Esophagus squamous epithelium (tissue), 4 donors: ENCODE data around the gene PNCK.
"Not testable (repeated sequence)": the region's sequence is repeated elsewhere in the genome, so short reads cannot be mapped to it uniquely, and the experiment has no call there.

Source experiments
- POLR2A ChIP-seq, 4 donors: fragments of 450-650 bp; IDR thresholded peaks; one replicate each; pipeline ENCODE4 v1.6.1; 2017; ENCODE audit warnings: antibody characterized with exemption in 4 of 4, mild to moderate bottlenecking in 4 of 4, moderate library complexity in 3 of 4
- TF ChIP-seq, protein P1 (sequence below), 6 experiments: fragments of 450-650 bp in 4 of 6; fragments of 200-600 bp in 2 of 6; sonication (generic) in 2 of 6; IDR thresholded peaks; one replicate each; pipeline ENCODE4 v1.5.1; 2016 to 2019; ENCODE audit warnings: antibody characterized with exemption in 6 of 6, mild to moderate bottlenecking in 4 of 6, moderate library complexity in 4 of 6

DNA sequence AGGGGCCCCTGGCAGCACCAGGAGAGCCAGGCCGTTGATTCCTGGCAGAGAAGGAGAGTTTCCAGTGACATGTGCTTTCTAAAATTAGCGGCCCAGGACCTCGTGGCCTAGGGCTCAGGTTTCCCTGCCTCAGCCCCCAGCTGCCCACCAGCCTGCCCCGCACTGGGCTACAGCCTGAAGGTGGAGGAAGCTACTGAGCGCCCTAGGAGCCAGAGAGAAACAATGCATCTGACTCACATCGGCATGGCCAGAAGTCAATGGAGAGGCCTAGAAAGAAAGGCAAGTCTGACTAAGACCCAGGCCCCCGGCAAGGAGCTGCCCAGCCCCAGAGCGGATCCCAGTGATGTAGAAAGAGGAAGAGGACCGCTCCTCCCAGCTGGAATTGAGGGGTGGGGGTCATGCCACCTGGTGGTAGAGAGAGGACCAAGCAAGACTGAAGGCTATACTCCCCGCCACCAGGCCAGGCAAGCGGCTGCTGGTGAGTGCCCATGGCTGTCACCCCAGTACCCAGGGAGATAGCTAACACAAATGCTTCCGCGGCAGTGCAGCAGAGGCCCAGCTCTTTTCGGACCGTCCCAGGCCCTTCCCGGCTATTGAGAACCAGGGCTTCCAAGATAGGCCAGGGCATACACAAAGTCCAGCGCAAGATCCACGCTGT is 31.9 kb upstream of the PNCK start:
- TF ChIP-seq, protein P1, sequence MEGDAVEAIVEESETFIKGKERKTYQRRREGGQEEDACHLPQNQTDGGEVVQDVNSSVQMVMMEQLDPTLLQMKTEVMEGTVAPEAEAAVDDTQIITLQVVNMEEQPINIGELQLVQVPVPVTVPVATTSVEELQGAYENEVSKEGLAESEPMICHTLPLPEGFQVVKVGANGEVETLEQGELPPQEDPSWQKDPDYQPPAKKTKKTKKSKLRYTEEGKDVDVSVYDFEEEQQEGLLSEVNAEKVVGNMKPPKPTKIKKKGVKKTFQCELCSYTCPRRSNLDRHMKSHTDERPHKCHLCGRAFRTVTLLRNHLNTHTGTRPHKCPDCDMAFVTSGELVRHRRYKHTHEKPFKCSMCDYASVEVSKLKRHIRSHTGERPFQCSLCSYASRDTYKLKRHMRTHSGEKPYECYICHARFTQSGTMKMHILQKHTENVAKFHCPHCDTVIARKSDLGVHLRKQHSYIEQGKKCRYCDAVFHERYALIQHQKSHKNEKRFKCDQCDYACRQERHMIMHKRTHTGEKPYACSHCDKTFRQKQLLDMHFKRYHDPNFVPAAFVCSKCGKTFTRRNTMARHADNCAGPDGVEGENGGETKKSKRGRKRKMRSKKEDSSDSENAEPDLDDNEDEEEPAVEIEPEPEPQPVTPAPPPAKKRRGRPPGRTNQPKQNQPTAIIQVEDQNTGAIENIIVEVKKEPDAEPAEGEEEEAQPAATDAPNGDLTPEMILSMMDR (IDR thresholded peaks at IDR 0.05) = not testable (repeated sequence)
- not testable (repeated sequence) for TF ChIP-seq POLR2A (IDR thresholded peaks at IDR 0.05)
